Neural crest cell (in vitro differentiated cells): Measurements from ENCODE around the gene VGLL4. TPM values are rescaled to one million over a fixed set of nuclear protein-coding genes. Genes with fewer than 3 reads are reported as not detected.

ENCODE experiments used
- DNase-seq: peaks from one replicate; pipeline ENCODE4 v3.0.0; 2021; ENCODE audit warnings: low read depth, mixed read lengths, low spot score
- H3K27ac Mint-ChIP-seq: one replicate; pipeline ENCODE4 v1.8.0; 2021; ENCODE audit warnings: mild to moderate bottlenecking, mixed read lengths; ENCODE audit not compliant: unreplicated experiment
- H3K27me3 Mint-ChIP-seq: 2 replicates; pipeline ENCODE4 v1.8.0; 2021; ENCODE audit warnings: low read depth, mild to moderate bottlenecking, mixed read lengths
- H3K36me3 Mint-ChIP-seq: 2 replicates; pipeline ENCODE4 v1.8.0; 2021; ENCODE audit warnings: low read depth, mild to moderate bottlenecking, mixed read lengths
- H3K4me1 Mint-ChIP-seq: 2 replicates; pipeline ENCODE4 v1.8.0; 2021; ENCODE audit warnings: mixed read lengths
- H3K4me3 Mint-ChIP-seq: one replicate; pipeline ENCODE4 v1.8.0; 2021; ENCODE audit warnings: mild to moderate bottlenecking, mixed read lengths
- H3K9me3 Mint-ChIP-seq: 2 replicates; pipeline ENCODE4 v1.8.0; 2021; ENCODE audit warnings: mixed read lengths
- total RNA-seq: library from RNA; stranded (reverse); gene quantifications from 2 replicates; pipeline ENCODE4 v1.2.1, GENCODE V29; 2021
- TF ChIP-seq, protein P1 (sequence below): fragments of 200-600 bp; sonication (generic); conservative IDR thresholded peaks from 2 replicates; pipeline ENCODE4 v1.5.0; 2021; ENCODE audit warnings: antibody characterized with exemption, mild to moderate bottlenecking

Gene VGLL4
- total RNA-seq, 1 donor from 2014 or later: 82.8 TPM

DNA sequence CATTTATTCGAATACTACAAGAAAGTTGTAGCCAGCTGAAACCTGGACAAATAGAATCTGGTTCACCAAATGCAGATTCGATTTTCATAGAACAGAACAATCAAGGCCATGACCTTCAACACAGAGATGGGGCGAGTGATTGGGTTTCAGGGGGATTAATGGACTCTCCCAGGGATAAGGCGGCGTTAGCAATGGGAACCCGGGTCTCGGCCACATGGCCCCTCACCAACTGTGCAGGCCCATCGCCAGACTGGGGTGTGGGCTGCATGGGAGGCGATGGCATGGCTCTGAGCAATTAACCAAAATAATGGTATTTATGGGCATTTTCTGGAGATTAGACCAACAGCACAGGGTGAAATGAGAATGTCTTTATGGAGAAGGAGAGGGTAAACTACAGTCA lies 34.2 kb downstream of the VGLL4 start:
- DNase-seq: no peak
- Mint-ChIP-seq H3K27ac (peak overlapping the region; percentile 96), H3K4me1 (peaks cover 93% of the 10 kb centered on the region), H3K36me3 (peaks cover 5% of the 10 kb centered on the region), H3K9me3 (no peaks in the 10 kb centered on the region), H3K4me3 (peak overlapping the region; percentile 87), H3K27me3 (no peaks in the 10 kb centered on the region)
- TF ChIP-seq, protein P1, sequence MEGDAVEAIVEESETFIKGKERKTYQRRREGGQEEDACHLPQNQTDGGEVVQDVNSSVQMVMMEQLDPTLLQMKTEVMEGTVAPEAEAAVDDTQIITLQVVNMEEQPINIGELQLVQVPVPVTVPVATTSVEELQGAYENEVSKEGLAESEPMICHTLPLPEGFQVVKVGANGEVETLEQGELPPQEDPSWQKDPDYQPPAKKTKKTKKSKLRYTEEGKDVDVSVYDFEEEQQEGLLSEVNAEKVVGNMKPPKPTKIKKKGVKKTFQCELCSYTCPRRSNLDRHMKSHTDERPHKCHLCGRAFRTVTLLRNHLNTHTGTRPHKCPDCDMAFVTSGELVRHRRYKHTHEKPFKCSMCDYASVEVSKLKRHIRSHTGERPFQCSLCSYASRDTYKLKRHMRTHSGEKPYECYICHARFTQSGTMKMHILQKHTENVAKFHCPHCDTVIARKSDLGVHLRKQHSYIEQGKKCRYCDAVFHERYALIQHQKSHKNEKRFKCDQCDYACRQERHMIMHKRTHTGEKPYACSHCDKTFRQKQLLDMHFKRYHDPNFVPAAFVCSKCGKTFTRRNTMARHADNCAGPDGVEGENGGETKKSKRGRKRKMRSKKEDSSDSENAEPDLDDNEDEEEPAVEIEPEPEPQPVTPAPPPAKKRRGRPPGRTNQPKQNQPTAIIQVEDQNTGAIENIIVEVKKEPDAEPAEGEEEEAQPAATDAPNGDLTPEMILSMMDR: no peak

- TF ChIP-seq, protein P1: no peak
- Mint-ChIP-seq H3K27me3 (no peaks in the 10 kb centered on the region), H3K27ac (no peak overlapping the region), H3K9me3 (no peaks in the 10 kb centered on the region), H3K4me3 (peak overlapping the region; percentile 38), H3K36me3 (peaks cover 5% of the 10 kb centered on the region), H3K4me1 (peaks cover 93% of the 10 kb centered on the region)
- DNase-seq: no peak
Observed at GRCh38 chr3:11607816-11608215, 35.9 kb downstream of the VGLL4 start.

GRCh38 chr3:11606865-11607440 lies 36.8 kb downstream of the VGLL4 start:
- no peak for DNase-seq
- H3K4me3 Mint-ChIP-seq: no peak overlapping the region
- TF ChIP-seq, protein P1: no peak
- H3K36me3 Mint-ChIP-seq: peaks cover 5% of the 10 kb centered on the region
- H3K4me1 Mint-ChIP-seq: peaks cover 93% of the 10 kb centered on the region
- no peaks in the 10 kb centered on the region for H3K27me3 Mint-ChIP-seq
- peak overlapping the region; percentile 54 for H3K27ac Mint-ChIP-seq
- no peaks in the 10 kb centered on the region for H3K9me3 Mint-ChIP-seq

DNA sequence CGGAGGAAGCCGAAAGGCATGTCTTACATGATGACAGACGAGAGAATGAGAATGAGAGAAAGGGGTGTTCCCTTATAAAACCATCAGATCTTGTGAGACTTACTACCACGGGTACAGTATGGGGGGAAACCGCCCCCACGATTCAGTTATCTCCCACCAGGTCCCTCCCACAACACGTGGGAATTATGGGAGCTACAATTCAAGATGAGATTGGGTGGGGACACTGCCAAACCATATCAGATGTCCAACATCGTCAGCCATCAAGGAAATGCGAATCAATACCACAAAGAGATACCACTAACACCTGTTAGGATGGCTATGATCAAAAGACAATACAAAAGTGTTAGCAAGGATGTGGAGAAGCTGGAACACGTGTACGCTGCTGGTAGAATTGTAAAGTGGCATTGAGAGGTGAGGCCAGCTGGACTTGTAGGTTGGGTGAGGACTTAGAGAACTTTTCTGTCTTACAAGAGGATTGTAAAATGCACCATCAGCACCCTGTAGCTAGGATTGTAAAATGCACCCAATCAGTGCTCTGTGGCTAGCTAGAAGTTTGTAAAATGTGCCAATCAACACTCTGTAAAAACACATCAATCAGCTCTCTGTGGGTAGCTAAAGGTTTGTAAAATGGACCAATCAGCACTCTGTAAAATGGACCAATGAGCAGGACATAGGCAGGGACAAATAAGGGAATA lies 37.5 kb downstream of the VGLL4 start:
- H3K4me3 Mint-ChIP-seq: no peak overlapping the region
- H3K27ac Mint-ChIP-seq: no peak overlapping the region
- no peaks in the 10 kb centered on the region for H3K27me3 Mint-ChIP-seq
- TF ChIP-seq, protein P1: no peak
- H3K4me1 Mint-ChIP-seq: peaks cover 93% of the 10 kb centered on the region
- no peaks in the 10 kb centered on the region for H3K9me3 Mint-ChIP-seq
- peaks cover 7% of the 10 kb centered on the region for H3K36me3 Mint-ChIP-seq
- no peak for DNase-seq

DNA sequence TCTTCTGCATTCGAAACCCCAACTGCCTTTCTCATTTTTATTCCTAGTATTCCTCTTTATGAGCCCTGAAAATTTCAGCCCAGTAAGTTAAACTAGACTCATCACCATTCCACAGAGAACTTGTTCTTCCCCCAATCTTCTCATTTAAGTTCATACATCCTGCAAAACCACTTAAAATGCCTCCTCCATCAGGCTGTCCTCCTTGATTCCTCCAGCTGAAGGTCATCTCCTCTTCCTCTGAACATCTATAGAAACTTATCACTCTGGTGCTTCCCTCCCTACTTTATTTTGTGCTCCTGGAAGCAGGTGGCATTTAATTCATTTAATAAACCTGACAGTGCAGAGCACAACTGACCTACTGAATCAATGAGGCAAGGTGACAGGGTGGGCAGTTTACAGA lies 38.3 kb downstream of the VGLL4 start:
- TF ChIP-seq, protein P1: no peak
- no peaks in the 10 kb centered on the region for H3K9me3 Mint-ChIP-seq
- peak overlapping the region; percentile 30 for H3K4me3 Mint-ChIP-seq
- peaks cover 9% of the 10 kb centered on the region for H3K36me3 Mint-ChIP-seq
- no peak for DNase-seq
- H3K27ac Mint-ChIP-seq: no peak overlapping the region
- peaks cover 93% of the 10 kb centered on the region for H3K4me1 Mint-ChIP-seq
- no peaks in the 10 kb centered on the region for H3K27me3 Mint-ChIP-seq
